VCaP (cell line): ENCODE data around the gene ABCC1.

Experiments used
- H3K27ac ChIP-seq: fragments of 450-650 bp; 2 replicates; pipeline ENCODE4 v1.5.1; 2017
- CTCF ChIP-seq: fragments of 450-650 bp; conservative IDR thresholded peaks from 2 replicates; pipeline ENCODE4 v1.5.1; 2017; ENCODE audit warnings: mild to moderate bottlenecking, moderate library complexity

ABCC1 gene

GRCh38 chr16:16092925-16093627, 143.7 kb downstream of the ABCC1 start:
- no peak for TF ChIP-seq CTCF
- no peak overlapping the region for H3K27ac ChIP-seq

GRCh38 chr16:16093628-16094332, 144.4 kb downstream of the ABCC1 start:
- TF ChIP-seq CTCF = no peak
- no peak overlapping the region for H3K27ac ChIP-seq

GRCh38 chr16:16095646-16096045, 146.2 kb downstream of the ABCC1 start:
- H3K27ac ChIP-seq = no peak overlapping the region
- TF ChIP-seq CTCF = no peak

- TF ChIP-seq CTCF = peak; percentile 33
- H3K27ac ChIP-seq = no peak overlapping the region
Measured at GRCh38 chr16:16096121-16096857, 146.9 kb downstream of the ABCC1 start.

- TF ChIP-seq CTCF = no peak
- H3K27ac ChIP-seq = no peak overlapping the region
Measured at GRCh38 chr16:16096858-16097213, 147.4 kb downstream of the ABCC1 start.

GRCh38 chr16:16099320-16099719, 149.9 kb downstream of the ABCC1 start:
- peak overlapping the region; percentile 13; the same call in 1 of the 2 replicates for H3K27ac ChIP-seq
- no peak for TF ChIP-seq CTCF

GRCh38 chr16:16100631-16101030, 151.2 kb downstream of the ABCC1 start:
- TF ChIP-seq CTCF = no peak
- no peak overlapping the region for H3K27ac ChIP-seq
